ELR (cell line): ENCODE data around the gene MED13.

Source experiments
- DNase-seq: peaks from one replicate; pipeline ENCODE4 v3.0.0-alpha.2; 2015; ENCODE audit warnings: low read depth

Gene MED13, protein sequence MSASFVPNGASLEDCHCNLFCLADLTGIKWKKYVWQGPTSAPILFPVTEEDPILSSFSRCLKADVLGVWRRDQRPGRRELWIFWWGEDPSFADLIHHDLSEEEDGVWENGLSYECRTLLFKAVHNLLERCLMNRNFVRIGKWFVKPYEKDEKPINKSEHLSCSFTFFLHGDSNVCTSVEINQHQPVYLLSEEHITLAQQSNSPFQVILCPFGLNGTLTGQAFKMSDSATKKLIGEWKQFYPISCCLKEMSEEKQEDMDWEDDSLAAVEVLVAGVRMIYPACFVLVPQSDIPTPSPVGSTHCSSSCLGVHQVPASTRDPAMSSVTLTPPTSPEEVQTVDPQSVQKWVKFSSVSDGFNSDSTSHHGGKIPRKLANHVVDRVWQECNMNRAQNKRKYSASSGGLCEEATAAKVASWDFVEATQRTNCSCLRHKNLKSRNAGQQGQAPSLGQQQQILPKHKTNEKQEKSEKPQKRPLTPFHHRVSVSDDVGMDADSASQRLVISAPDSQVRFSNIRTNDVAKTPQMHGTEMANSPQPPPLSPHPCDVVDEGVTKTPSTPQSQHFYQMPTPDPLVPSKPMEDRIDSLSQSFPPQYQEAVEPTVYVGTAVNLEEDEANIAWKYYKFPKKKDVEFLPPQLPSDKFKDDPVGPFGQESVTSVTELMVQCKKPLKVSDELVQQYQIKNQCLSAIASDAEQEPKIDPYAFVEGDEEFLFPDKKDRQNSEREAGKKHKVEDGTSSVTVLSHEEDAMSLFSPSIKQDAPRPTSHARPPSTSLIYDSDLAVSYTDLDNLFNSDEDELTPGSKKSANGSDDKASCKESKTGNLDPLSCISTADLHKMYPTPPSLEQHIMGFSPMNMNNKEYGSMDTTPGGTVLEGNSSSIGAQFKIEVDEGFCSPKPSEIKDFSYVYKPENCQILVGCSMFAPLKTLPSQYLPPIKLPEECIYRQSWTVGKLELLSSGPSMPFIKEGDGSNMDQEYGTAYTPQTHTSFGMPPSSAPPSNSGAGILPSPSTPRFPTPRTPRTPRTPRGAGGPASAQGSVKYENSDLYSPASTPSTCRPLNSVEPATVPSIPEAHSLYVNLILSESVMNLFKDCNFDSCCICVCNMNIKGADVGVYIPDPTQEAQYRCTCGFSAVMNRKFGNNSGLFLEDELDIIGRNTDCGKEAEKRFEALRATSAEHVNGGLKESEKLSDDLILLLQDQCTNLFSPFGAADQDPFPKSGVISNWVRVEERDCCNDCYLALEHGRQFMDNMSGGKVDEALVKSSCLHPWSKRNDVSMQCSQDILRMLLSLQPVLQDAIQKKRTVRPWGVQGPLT (N-terminal part only)

DNA sequence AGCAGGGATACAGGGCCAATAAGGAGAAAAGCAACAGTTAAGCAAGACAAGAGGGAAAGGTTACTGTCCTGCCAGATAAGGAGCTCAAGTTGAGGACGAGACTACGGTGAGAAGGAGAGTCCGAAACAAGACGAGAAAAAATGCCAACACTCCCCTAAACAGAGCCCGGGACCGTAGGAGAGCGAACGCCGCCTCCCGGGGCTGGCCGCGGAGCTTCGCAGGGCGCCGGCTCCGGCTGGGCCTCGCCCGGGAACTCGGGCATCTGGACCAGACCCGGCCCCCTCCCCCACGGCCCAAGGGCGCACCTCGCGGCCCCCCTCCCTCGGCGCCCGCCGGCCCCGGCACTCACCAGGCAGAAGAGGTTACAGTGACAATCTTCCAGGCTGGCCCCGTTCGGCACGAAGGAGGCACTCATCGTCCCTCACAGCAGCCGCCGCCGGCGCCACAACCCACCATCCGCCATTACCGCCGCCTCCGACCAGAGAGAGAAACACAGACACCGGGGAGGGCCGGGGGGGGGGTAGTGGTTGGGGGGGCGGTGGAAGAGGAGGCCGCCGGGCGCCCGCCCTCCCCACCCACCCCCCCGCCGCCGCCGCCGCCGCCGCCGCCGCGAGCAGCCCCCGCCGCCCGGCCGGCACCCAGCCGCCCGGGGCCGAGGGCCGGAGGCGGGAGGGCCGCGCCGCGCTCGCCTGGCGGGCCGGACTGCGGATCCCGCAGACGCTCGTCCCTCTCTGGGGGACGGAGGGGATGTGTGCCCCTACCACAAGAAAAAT lies at the start of gene MED13:
MED13 (minus strand) TSS at position 488 of the 773 bp plus-strand sequence; CDS start at position 415, 73 bp downstream.
- peak; percentile 63 for DNase-seq

DNA sequence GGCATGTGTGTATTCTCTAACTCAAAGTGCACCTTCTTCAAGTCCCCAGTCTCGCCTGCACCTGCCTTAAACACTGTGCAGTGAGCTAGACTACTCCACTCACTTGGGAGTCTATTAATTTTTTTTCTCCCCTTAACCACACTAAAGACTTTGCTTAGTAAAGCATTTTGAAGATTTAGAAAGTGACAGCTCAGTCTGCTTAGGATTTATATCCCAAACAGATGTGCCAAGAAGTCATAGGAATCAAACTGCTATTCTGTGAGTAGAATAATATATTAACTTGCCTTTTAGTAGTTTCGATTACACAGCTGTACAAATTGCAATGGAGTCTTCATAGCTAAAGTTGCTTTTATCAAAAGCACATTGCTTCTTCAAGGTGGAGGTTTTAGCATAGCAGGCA lies 47.2 kb upstream of the MED13 start:
- no peak for DNase-seq

DNA sequence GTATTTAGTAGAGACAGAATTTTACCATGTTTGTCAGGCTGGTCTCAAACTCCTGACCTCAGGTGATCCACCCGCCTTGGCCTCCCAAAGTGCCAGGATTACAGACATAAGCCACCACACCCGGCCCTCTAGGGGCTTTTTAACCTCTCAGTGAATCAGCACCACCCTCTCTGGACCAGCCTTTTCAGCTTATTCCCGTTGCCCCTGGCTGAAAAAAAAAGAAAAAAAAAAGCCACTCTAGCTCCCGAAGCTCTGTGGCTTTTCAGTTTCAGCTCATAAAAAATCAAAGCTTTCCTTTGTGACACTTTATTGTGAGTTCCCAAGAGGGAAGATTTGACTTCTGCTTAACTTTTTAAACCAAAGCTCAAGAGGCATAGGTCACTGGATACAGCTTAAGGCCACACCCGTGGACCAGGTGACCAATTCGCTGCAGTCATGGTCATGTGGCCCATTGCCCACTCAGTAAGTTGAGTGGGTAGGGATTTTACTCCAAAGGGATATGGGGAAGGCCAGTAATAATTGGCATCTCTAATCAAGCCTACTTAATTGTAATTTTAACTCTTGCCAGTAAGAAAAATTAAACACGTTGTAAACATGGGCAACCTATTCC lies 46.6 kb upstream of the MED13 start:
- DNase-seq, result peak; percentile 15

DNA sequence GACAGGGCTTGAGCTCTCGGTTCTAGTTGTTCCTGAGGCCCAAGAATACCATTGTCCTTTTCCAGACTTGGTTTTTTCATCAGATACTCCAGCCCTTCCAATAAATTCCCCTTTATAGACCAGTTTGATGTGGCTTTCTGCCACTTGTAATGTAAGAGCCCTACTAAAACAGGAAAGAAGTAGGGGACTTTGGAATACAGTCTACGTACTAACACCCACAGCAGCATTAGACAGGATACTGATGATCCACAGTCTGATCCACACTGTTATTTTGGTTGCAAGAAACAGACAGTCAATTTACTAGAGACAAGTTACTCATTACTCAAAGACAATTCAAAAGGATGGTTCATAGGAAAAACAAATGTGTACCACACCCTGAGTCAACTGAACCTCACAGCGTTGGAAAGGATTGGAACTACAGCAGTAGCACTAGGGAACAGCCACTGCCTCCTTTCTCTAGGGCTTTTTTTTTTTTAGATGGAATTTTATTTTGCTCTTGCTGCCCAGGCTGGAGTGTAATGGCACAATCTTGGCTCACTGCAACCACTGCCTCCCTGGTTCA lies 45.9 kb upstream of the MED13 start:
- no peak for DNase-seq

DNA sequence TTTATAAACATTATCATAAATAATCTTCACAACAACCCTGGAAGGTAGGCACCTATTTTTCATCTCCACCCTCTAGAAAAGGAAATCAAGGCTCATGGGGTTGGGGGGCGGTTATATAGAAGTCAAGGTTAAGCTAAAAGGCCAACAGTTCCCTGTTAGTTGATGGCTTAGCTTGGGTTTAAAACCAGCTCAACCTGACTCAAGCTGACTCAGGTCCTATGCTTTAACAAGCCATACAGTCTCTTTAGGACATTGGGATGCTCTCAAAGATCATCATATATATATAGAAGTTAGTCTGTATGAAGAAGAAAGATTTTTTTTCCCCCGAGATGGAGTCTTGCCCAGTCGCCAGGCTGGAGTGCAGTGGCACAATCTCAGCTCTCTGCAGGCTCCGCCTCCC lies 44.8 kb upstream of the MED13 start:
- DNase-seq, result peak; percentile 24

DNA sequence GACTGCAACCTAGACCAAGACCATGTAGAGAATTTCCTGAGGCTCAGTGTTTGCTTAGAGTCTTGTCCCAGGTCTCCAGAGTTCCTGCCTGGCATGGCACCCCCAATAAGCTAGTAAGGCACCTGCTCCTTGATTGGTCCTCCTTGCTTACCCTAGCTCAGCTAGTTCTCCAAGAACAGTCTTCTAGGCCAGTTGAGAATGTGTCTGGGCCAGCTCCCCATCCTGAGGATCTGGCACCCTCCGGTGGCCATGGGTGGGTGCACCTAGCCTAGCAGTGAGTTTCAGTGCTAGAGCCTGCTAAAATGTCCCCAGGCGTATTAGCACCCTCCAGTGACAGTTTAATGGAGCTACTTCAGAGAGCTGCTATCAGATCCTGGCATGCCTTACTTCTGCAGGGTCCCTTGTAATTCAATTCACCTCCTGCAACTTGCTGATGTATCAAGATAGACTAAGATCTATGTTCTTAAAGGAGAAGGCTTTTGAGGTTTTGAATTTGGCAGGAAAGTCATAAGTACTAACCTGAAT lies 44.4 kb upstream of the MED13 start:
- DNase-seq, result peak; percentile 88

- no peak for DNase-seq
Observed at GRCh38 chr17:62105861-62106260, 40.8 kb upstream of the MED13 start.

GRCh38 chr17:62105357-62105756 lies 40.3 kb upstream of the MED13 start:
- DNase-seq, result no peak

- no peak for DNase-seq
Observed at GRCh38 chr17:62101515-62101914, 36.4 kb upstream of the MED13 start.

DNA sequence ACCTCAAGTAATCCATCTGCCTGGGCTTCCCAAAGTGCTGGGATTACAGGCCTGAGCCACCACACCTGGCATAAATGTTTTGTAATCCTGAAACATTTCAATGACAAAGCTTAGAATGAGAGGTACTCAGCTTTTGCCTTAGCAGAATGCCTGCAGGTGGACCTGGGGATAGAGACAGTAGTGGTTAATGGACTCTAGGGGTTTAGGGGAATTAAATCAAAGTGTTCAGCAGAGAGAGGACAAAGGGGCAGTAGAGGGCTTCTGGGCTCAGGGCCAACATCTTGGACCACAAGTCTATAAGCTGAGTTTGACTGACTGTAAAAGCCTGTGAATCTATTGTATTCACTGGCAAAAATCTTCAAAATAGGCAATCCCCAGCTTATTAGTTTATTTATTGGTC lies 36.0 kb upstream of the MED13 start:
- no peak for DNase-seq

- no peak for DNase-seq
Observed at GRCh38 chr17:62100055-62100454, 35.0 kb upstream of the MED13 start.

GRCh38 chr17:62099532-62099931 lies 34.5 kb upstream of the MED13 start:
- DNase-seq, result no peak

DNA sequence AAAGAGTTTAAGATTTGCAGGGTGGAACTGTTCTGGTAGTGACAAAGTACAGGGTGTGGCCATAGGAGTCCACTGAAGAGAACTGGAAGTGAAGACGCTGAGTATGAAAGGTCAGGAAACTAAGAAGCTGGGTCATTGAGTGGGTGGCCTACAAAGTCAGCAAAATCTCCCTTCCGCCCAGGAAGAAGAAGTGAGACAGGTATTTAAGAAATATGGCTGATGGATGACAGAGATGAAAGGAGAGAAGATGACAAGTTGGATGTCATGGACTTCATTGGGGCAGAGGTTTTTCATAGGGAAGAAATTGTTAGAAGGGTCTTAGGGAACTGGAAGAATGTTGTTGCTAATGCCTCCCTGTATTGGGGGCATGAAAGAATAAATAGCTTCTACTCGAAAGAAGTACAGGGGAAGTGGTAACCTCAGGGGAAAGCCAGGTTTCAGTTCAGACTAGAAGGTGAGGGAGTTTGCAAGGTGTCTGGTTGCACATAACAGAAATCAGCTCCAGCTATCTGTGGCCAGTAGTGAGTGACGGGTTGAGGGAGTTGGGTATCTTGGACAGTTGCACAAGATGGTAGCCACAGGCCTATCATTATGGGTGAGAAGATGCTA lies 33.6 kb upstream of the MED13 start:
- no peak for DNase-seq

DNA sequence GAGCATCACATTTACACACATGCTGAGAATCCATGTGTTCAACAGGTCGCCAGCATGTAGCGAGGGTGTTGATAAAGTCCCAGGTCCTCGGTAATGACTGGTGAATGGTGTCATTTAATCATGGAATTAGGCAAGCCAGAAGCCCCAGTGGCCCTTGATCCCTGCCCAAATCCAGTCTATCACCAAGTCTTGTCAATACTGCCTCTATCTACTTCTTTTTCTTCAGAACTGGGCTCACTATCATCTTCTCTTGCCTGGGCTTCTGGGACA lies 31.3 kb upstream of the MED13 start:
- no peak for DNase-seq

DNA sequence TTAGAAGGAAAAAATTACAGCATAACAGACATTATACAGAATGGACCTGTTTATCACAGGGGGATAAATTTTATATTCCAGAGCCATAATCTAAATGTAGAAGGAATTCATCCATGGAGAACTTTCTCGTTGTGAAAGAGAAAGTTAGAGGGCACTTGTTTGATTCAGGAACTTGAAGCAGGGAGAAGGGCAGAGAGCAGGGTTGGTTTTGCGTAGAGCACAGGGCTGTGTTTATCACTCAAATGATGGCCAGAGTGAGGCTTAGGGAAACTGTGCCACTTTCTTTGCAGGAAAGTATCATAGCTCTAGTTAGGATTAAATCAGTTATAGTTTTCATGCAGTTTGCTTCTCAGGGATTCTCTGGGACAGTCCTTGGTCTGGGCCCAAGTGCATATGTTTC lies 29.1 kb upstream of the MED13 start:
- no peak for DNase-seq

GRCh38 chr17:62093188-62094155 lies 28.4 kb upstream of the MED13 start:
- DNase-seq, result peak; percentile 97

DNA sequence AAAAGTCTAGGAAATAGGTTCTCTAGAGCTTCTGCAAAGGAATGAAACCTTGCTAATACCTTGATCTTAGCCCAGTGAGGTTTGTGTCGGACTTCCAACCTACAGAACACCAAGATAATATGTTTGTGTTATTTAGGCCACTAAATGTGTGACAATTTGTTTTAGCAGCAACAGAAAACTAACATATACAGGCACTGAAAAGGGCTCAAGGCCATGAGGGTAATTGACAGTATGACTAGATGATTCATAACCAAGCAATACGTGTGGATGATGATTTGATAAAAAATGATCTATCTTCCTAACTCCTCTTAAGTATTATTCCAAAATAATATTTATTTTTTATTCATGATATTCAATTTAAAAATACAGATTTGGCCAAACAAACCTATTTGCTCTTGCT lies 27.7 kb upstream of the MED13 start:
- peak; percentile 34 for DNase-seq

GRCh38 chr17:62091804-62092203 lies 26.7 kb upstream of the MED13 start:
- no peak for DNase-seq

- DNase-seq, result no peak
Observed at GRCh38 chr17:62090868-62091267, 25.8 kb upstream of the MED13 start.
